ENCODE results near the gene KIAA0825. TPM values are rescaled to one million over a fixed set of nuclear protein-coding genes. Genes with fewer than 3 reads are reported as not detected.

Gene KIAA0825
- total RNA-seq, 3 donors from 2014 or later (not counting 1 experiment from before 2014, with no cell fraction given), result 2.4 to 5.0 (median 4.8) TPM

- Mint-ChIP-seq H3K4me3 (no peak overlapping the region), H3K27ac (no peak overlapping the region), H3K36me3 (no peaks in the 10 kb centered on the region), H3K4me1 (peaks cover 0 to 5% of the 10 kb centered on the region in 2 donors), H3K9me3 (no peaks in the 10 kb centered on the region), H3K27me3 (ENCODE audit: low read depth in 2 of 2) (no peaks in the 10 kb centered on the region)
- no peak overlapping the region for H3K4me3 ChIP-seq (ENCODE audit: low read length)
- no peaks in the 10 kb centered on the region for H3K36me3 ChIP-seq (ENCODE audit: control insufficient read depth, insufficient read depth, low read length)
- H3K27me3 ChIP-seq (ENCODE audit: control insufficient read depth, insufficient read depth, low read length), result no peaks in the 10 kb centered on the region
- ATAC-seq (no peak), DNase-seq (no peak)
- no peaks in the 10 kb centered on the region for H3K4me1 ChIP-seq (ENCODE audit: control insufficient read depth, insufficient read depth, low read length)
- TF ChIP-seq CTCF (IDR thresholded peaks at IDR 0.05), result no peak
- no peaks in the 10 kb centered on the region for H3K9me3 ChIP-seq (ENCODE audit: control insufficient read depth, insufficient read depth, low read length)
- no peak overlapping the region for H3K27ac ChIP-seq (ENCODE audit: low read length)
- intact Hi-C loops (cut with micrococcal nuclease), result no loop called here
- 80% methylated on average over 1 of the region's 2 CpGs for WGBS (ENCODE audit: insufficient coverage)
Observed at GRCh38 chr5:94562327-94562971, 56.0 kb downstream of the KIAA0825 start.

- Mint-ChIP-seq H3K27me3 (ENCODE audit: low read depth in 2 of 2) (no peaks in the 10 kb centered on the region), H3K36me3 (no peaks in the 10 kb centered on the region), H3K27ac (no peak overlapping the region), H3K4me1 (peaks cover 0 to 5% of the 10 kb centered on the region in 2 donors), H3K4me3 (no peak overlapping the region), H3K9me3 (no peaks in the 10 kb centered on the region)
- no peaks in the 10 kb centered on the region for H3K4me1 ChIP-seq (ENCODE audit: control insufficient read depth, insufficient read depth, low read length)
- no peak for TF ChIP-seq CTCF (IDR thresholded peaks at IDR 0.05)
- intact Hi-C loops (cut with micrococcal nuclease), result no loop called here
- ATAC-seq (no peak), DNase-seq (no peak)
- no peak overlapping the region for H3K4me3 ChIP-seq (ENCODE audit: low read length)
- no peaks in the 10 kb centered on the region for H3K27me3 ChIP-seq (ENCODE audit: control insufficient read depth, insufficient read depth, low read length)
- no peaks in the 10 kb centered on the region for H3K9me3 ChIP-seq (ENCODE audit: control insufficient read depth, insufficient read depth, low read length)
- no peak overlapping the region for H3K27ac ChIP-seq (ENCODE audit: low read length)
- WGBS (ENCODE audit: insufficient coverage), result 96% methylated on average over 5 of the region's 5 CpGs
- H3K36me3 ChIP-seq (ENCODE audit: control insufficient read depth, insufficient read depth, low read length), result no peaks in the 10 kb centered on the region
Observed at GRCh38 chr5:94558028-94558427, 60.4 kb downstream of the KIAA0825 start.

- peaks cover 8 to 9% of the 10 kb centered on the region in 2 donors for H3K4me1 Mint-ChIP-seq
- ATAC-seq (no peak), DNase-seq (no peak)
- no peak for TF ChIP-seq CTCF (IDR thresholded peaks at IDR 0.05)
- no peak overlapping the region for H3K27ac Mint-ChIP-seq
- intact Hi-C loops (cut with micrococcal nuclease), result no loop called here
- no CpG with 5 or more reads among the region's 1 CpG for WGBS (ENCODE audit: insufficient coverage)
- H3K36me3 ChIP-seq (ENCODE audit: control insufficient read depth, insufficient read depth, low read length), result no peaks in the 10 kb centered on the region
- no peak overlapping the region for H3K27ac ChIP-seq (ENCODE audit: low read length)
- H3K4me3 ChIP-seq (ENCODE audit: low read length), result no peak overlapping the region
- H3K9me3 Mint-ChIP-seq, result peaks cover 2 to 3% of the 10 kb centered on the region in 2 donors
- H3K4me1 ChIP-seq (ENCODE audit: control insufficient read depth, insufficient read depth, low read length), result no peaks in the 10 kb centered on the region
- H3K9me3 ChIP-seq (ENCODE audit: control insufficient read depth, insufficient read depth, low read length), result no peaks in the 10 kb centered on the region
- H3K36me3 Mint-ChIP-seq, result peaks cover 8% of the 10 kb centered on the region
- no peak overlapping the region for H3K4me3 Mint-ChIP-seq
- no peaks in the 10 kb centered on the region for H3K27me3 ChIP-seq (ENCODE audit: control insufficient read depth, insufficient read depth, low read length)
- no peaks in the 10 kb centered on the region for H3K27me3 Mint-ChIP-seq (ENCODE audit: low read depth in 2 of 2)
Observed at GRCh38 chr5:94551858-94552257, 66.5 kb downstream of the KIAA0825 start.

Measured in natural killer cell (primary cell).